GM04504 (cell line): ENCODE results near the gene KRTAP10-9.
"Not testable (repeated sequence)": the region's sequence is repeated elsewhere in the genome, so short reads cannot be mapped to it uniquely, and the experiment has no call there.

Experiments
- DNase-seq: peaks from one replicate; pipeline ENCODE4 v3.0.0-alpha.2; 2012; ENCODE audit warnings: low read depth

The KRTAP10-9 gene

GRCh38 chr21:44596068-44596725 lies 30.7 kb upstream of the KRTAP10-9 start:
- no peak for DNase-seq

- DNase-seq, result no peak
Observed at GRCh38 chr21:44598061-44598460, 28.8 kb upstream of the KRTAP10-9 start.

GRCh38 chr21:44599264-44600029 lies 27.4 kb upstream of the KRTAP10-9 start:
- DNase-seq, result no peak

GRCh38 chr21:44600118-44600978 lies 26.5 kb upstream of the KRTAP10-9 start, which contains the start of gene KRTAP10-7:
Gene KRTAP10-7 (plus strand): TSS chr21:44600597. CDS start chr21:44600622, 25 bp downstream.
- DNase-seq, result not testable (repeated sequence)

GRCh38 chr21:44601091-44601490 lies 25.8 kb upstream of the KRTAP10-9 start:
- DNase-seq, result not testable (repeated sequence)

GRCh38 chr21:44601596-44602462 lies 25.1 kb upstream of the KRTAP10-9 start:
- no peak for DNase-seq

GRCh38 chr21:44602463-44602850 lies 24.4 kb upstream of the KRTAP10-9 start:
- DNase-seq, result no peak

GRCh38 chr21:44603109-44603875 lies 23.6 kb upstream of the KRTAP10-9 start:
- no peak for DNase-seq

GRCh38 chr21:44603911-44604310 lies 23.0 kb upstream of the KRTAP10-9 start:
- no peak for DNase-seq

GRCh38 chr21:44606495-44606894 lies 20.4 kb upstream of the KRTAP10-9 start:
- DNase-seq, result no peak

GRCh38 chr21:44609193-44609592 lies 17.7 kb upstream of the KRTAP10-9 start:
- no peak for DNase-seq

GRCh38 chr21:44610157-44610843 lies 16.6 kb upstream of the KRTAP10-9 start:
- DNase-seq, result not testable (repeated sequence)

- no peak for DNase-seq
Observed at GRCh38 chr21:44611551-44611950, 15.3 kb upstream of the KRTAP10-9 start.

- DNase-seq, result no peak
Observed at GRCh38 chr21:44612029-44612486, 14.8 kb upstream of the KRTAP10-9 start, which contains the start of gene KRTAP10-8. Gene KRTAP10-8 (plus strand): TSS chr21:44612079. CDS start chr21:44612101, 22 bp downstream.

GRCh38 chr21:44612669-44613229 lies 14.1 kb upstream of the KRTAP10-9 start:
- DNase-seq, result no peak

- DNase-seq, result no peak
Observed at GRCh38 chr21:44613386-44614155, 13.3 kb upstream of the KRTAP10-9 start.

- no peak for DNase-seq
Observed at GRCh38 chr21:44614161-44614631, 12.7 kb upstream of the KRTAP10-9 start.

GRCh38 chr21:44614961-44615391 lies 11.9 kb upstream of the KRTAP10-9 start:
- no peak for DNase-seq

GRCh38 chr21:44615466-44615865 lies 11.4 kb upstream of the KRTAP10-9 start:
- DNase-seq, result no peak
